Measurements from ENCODE around the gene TTC9C. TPM values are rescaled to one million over a fixed set of nuclear protein-coding genes. Genes with fewer than 3 reads are reported as not detected.

TTC9C gene
- total RNA-seq, 1 experiment from 2014 or later = 48.7 TPM

DNA sequence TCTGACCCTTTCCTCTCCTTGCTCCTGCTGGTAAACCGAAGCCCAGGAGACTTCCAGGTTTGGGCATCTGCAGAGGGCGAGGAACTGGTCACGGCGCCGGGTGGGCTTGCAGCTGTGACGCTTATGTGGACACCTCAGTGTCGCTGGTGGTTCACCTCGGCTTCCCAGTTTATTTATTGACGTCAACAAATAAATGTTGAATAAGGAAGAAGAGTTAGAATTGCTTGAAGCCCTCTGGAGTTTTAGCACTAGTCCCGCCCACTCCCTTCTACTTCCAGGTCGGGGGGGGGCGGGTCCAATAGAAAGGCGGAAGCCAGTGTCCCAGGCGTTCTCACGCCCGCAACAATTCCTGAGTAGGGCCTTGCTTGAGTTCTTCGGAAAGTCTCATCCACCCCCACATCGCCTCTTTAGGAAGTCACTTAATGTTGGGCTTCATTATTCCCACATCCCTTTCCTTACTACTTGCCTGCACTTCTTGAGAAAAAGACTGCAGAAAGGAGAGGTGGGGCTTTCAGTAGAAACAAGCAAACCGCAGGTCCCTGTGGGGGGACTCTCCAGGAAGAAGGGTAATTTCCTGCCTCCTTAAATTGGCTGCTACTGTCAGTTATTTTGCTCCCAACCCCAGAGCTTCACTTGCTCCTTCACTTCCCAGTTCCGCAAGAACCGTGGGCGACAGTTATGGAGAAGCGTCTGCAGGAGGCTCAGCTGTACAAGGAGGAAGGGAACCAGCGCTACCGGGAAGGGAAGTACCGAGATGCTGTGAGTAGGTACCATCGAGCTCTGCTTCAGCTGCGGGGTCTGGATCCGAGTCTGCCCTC, at the start of gene TTC9C (continued):
- TF ChIP-seq CBFB (CRISPR knock-in tag; IDR thresholded peaks at IDR 0.05; ENCODE audit: low read depth) (no peak), FOXK1 (CRISPR knock-in tag; IDR thresholded peaks at IDR 0.05) (0 out of 2 replicates have a peak, but pooled peaks have one; percentile 10), SMAD4 (CRISPR knock-in tag; IDR thresholded peaks at IDR 0.05) (no peak), GABPB1 (CRISPR knock-in tag; IDR thresholded peaks at IDR 0.05) (peak; percentile 44; the same call in 1 of the 2 replicates), ZBTB21 (CRISPR knock-in tag; IDR thresholded peaks at IDR 0.05; ENCODE audit: borderline replicate concordance) (no peak), NR3C1 (CRISPR knock-in tag; conservative IDR thresholded peaks at IDR 0.05; ENCODE audit: low read depth) (no peak), NFE2L1 (CRISPR knock-in tag; IDR thresholded peaks at IDR 0.05) (no peak)
- TF ChIP-seq, protein P1, sequence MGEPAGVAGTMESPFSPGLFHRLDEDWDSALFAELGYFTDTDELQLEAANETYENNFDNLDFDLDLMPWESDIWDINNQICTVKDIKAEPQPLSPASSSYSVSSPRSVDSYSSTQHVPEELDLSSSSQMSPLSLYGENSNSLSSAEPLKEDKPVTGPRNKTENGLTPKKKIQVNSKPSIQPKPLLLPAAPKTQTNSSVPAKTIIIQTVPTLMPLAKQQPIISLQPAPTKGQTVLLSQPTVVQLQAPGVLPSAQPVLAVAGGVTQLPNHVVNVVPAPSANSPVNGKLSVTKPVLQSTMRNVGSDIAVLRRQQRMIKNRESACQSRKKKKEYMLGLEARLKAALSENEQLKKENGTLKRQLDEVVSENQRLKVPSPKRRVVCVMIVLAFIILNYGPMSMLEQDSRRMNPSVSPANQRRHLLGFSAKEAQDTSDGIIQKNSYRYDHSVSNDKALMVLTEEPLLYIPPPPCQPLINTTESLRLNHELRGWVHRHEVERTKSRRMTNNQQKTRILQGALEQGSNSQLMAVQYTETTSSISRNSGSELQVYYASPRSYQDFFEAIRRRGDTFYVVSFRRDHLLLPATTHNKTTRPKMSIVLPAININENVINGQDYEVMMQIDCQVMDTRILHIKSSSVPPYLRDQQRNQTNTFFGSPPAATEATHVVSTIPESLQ (CRISPR knock-in tag; IDR thresholded peaks at IDR 0.05) = no peak
- TF ChIP-seq, protein P2, sequence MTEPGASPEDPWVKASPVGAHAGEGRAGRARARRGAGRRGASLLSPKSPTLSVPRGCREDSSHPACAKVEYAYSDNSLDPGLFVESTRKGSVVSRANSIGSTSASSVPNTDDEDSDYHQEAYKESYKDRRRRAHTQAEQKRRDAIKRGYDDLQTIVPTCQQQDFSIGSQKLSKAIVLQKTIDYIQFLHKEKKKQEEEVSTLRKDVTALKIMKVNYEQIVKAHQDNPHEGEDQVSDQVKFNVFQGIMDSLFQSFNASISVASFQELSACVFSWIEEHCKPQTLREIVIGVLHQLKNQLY (CRISPR knock-in tag; IDR thresholded peaks at IDR 0.05) = no peak
- TF ChIP-seq, protein P3, sequence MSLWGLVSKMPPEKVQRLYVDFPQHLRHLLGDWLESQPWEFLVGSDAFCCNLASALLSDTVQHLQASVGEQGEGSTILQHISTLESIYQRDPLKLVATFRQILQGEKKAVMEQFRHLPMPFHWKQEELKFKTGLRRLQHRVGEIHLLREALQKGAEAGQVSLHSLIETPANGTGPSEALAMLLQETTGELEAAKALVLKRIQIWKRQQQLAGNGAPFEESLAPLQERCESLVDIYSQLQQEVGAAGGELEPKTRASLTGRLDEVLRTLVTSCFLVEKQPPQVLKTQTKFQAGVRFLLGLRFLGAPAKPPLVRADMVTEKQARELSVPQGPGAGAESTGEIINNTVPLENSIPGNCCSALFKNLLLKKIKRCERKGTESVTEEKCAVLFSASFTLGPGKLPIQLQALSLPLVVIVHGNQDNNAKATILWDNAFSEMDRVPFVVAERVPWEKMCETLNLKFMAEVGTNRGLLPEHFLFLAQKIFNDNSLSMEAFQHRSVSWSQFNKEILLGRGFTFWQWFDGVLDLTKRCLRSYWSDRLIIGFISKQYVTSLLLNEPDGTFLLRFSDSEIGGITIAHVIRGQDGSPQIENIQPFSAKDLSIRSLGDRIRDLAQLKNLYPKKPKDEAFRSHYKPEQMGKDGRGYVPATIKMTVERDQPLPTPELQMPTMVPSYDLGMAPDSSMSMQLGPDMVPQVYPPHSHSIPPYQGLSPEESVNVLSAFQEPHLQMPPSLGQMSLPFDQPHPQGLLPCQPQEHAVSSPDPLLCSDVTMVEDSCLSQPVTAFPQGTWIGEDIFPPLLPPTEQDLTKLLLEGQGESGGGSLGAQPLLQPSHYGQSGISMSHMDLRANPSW (CRISPR knock-in tag; conservative IDR thresholded peaks at IDR 0.05; ENCODE audit: low read depth) = no peak
- TF ChIP-seq, protein P4, sequence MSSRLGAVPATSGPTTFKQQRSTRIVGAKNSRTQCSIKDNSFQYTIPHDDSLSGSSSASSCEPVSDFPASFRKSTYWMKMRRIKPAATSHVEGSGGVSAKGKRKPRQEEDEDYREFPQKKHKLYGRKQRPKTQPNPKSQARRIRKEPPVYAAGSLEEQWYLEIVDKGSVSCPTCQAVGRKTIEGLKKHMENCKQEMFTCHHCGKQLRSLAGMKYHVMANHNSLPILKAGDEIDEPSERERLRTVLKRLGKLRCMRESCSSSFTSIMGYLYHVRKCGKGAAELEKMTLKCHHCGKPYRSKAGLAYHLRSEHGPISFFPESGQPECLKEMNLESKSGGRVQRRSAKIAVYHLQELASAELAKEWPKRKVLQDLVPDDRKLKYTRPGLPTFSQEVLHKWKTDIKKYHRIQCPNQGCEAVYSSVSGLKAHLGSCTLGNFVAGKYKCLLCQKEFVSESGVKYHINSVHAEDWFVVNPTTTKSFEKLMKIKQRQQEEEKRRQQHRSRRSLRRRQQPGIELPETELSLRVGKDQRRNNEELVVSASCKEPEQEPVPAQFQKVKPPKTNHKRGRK (CRISPR knock-in tag; IDR thresholded peaks at IDR 0.05; ENCODE audit: borderline replicate concordance) = no peak
- TF ChIP-seq, protein P5, sequence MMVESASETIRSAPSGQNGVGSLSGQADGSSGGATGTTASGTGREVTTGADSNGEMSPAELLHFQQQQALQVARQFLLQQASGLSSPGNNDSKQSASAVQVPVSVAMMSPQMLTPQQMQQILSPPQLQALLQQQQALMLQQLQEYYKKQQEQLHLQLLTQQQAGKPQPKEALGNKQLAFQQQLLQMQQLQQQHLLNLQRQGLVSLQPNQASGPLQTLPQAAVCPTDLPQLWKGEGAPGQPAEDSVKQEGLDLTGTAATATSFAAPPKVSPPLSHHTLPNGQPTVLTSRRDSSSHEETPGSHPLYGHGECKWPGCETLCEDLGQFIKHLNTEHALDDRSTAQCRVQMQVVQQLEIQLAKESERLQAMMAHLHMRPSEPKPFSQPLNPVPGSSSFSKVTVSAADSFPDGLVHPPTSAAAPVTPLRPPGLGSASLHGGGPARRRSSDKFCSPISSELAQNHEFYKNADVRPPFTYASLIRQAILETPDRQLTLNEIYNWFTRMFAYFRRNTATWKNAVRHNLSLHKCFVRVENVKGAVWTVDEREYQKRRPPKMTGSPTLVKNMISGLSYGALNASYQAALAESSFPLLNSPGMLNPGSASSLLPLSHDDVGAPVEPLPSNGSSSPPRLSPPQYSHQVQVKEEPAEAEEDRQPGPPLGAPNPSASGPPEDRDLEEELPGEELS (CRISPR knock-in tag; IDR thresholded peaks at IDR 0.05) = no peak

DNA sequence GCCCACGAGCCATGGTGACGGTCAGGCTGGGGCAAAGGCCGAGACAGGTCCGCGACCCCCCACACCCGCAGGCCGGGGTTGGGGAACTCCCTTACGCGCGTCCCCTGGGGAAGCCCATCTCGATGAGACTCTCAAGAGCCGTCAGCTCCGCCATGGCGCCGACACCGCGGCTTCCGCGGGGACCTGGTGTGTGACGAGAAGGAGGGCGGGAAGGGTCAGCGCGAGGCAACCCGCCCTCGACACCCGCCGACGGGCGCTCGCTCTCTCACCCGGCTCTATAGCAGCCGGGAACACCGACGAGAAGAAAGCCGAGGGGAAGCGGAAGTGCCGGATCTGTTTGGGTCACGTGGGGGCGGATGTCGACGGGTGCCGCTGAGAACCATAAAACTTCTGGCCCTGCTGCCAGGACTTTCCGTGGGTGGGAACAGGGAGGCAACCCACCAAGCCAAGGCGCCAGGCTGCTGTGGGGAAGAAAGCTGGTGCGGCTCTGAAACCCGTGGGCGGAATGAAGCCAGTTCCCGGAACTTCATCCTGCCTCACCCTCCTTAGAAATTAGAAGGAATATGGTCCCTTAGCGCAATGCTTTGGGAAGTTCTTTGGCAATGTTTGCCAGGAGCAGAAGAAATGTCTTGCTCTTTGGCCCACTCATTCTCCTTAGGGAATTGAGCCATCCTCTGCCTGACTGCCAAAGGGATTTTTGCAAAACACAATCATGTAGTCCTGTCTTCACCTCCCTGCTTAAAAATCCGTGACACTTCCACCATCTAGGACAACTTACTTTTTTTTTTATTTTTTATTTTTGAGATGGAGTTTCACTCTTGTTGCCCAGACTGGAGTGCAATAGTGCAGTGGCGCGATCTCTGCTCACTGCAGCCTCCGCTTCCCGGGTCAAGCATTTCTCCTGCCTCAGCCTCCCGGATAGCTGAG, 49.3 kb upstream of the TTC9C start, which contains the start of gene UBXN1:
Gene UBXN1, minus strand, starts transcription at position 304 of the 927 bp plus-strand sequence. Its CDS starts 150 bp downstream, at position 154.
- POLR2A ChIA-PET = interaction anchor here (0.6 to 1.3 kb wide), 4 partner anchors 11 to 132 kb away, joined by 3 to 6 read pairs (median 3); partner anchors contain the start of genes MTA2 and TUT1
- H3K27ac Mint-ChIP-seq = peak within 1 kb of the TSS; percentile 90
- DNase-seq (ENCODE audit: low spot score) (peak; percentile 77), ATAC-seq (peak; percentile 75)
- peaks cover 26% of the 10 kb centered on the region for H3K36me3 Mint-ChIP-seq
- H3K4me1 Mint-ChIP-seq = peaks cover 20% of the 10 kb centered on the region
- CTCF ChIA-PET = interaction anchor here (0.6 to 3.6 kb wide), 5 partner anchors 8 to 312 kb away, joined by 3 to 21 read pairs (median 3); partner anchors contain the start of genes HNRNPUL2, LBHD1, LRRN4CL and UQCC3
- H3K9me3 Mint-ChIP-seq = no peaks in the 10 kb centered on the region
- no peaks in the 10 kb centered on the region for H3K27me3 Mint-ChIP-seq (ENCODE audit: low read depth)
- H3K4me3 Mint-ChIP-seq = peak within 1 kb of the TSS; percentile 87
- 0 out of 2 replicates have a peak, but pooled peaks have one; percentile 33 for TF ChIP-seq ZBTB21 (CRISPR knock-in tag; IDR thresholded peaks at IDR 0.05; ENCODE audit: borderline replicate concordance)
- TF ChIP-seq, protein P6, sequence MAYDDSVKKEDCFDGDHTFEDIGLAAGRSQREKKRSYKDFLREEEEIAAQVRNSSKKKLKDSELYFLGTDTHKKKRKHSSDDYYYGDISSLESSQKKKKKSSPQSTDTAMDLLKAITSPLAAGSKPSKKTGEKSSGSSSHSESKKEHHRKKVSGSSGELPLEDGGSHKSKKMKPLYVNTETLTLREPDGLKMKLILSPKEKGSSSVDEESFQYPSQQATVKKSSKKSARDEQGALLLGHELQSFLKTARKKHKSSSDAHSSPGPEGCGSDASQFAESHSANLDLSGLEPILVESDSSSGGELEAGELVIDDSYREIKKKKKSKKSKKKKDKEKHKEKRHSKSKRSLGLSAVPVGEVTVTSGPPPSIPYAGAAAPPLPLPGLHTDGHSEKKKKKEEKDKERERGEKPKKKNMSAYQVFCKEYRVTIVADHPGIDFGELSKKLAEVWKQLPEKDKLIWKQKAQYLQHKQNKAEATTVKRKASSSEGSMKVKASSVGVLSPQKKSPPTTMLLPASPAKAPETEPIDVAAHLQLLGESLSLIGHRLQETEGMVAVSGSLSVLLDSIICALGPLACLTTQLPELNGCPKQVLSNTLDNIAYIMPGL (CRISPR knock-in tag; IDR thresholded peaks at IDR 0.05) = peak; percentile 58; the same call in 1 of the 2 replicates
- TF ChIP-seq, protein P7, sequence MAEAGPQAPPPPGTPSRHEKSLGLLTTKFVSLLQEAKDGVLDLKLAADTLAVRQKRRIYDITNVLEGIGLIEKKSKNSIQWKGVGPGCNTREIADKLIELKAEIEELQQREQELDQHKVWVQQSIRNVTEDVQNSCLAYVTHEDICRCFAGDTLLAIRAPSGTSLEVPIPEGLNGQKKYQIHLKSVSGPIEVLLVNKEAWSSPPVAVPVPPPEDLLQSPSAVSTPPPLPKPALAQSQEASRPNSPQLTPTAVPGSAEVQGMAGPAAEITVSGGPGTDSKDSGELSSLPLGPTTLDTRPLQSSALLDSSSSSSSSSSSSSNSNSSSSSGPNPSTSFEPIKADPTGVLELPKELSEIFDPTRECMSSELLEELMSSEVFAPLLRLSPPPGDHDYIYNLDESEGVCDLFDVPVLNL (CRISPR knock-in tag; IDR thresholded peaks at IDR 0.05; ENCODE audit: borderline replicate concordance, low read depth) = no peak
- TF ChIP-seq GABPB1 (CRISPR knock-in tag; IDR thresholded peaks at IDR 0.05) = peak; percentile 77
- TF ChIP-seq NR1H2 (CRISPR knock-in tag; IDR thresholded peaks at IDR 0.05) = no peak
- no peak for TF ChIP-seq TP53 (CRISPR knock-in tag; IDR thresholded peaks at IDR 0.05)
- TF ChIP-seq ZNF232 (CRISPR knock-in tag; IDR thresholded peaks at IDR 0.05) = 0 out of 2 replicates have a peak, but pooled peaks have one; percentile 37
